Endothelial cell of umbilical vein (primary cell): ENCODE data around the gene USP34. TPM values are rescaled to one million over a fixed set of nuclear protein-coding genes. Genes with fewer than 3 reads are reported as not detected.
"Not testable (repeated sequence)": the region's sequence is repeated elsewhere in the genome, so short reads cannot be mapped to it uniquely, and the experiment has no call there.

ENCODE experiments used
- BruUV-seq: library from RNA; stranded (reverse); fragments of 400-500 nt; replicated peaks from 2 replicates; lab custom pipeline; 2021; lab: Mats Ljungman, UMichigan
- CTCF ChIA-PET: fragments of 300-600, 350-600 bp; sonication (Branson Sonifier 250); formaldehyde crosslinking; loops from one replicate; lab custom pipeline; 2021; ENCODE audit warnings: antibody characterized with exemption, inconsistent platforms; lab: Charles Lee
- POLR2A ChIA-PET: fragments of 300-600, 350-600 bp; sonication (Branson Sonifier 250); formaldehyde crosslinking; loops from one replicate; lab custom pipeline; 2021; ENCODE audit warnings: antibody characterized with exemption, inconsistent platforms; lab: Charles Lee
- DNase-seq: peaks from one replicate; pipeline ENCODE4 v3.0.0-alpha.2; 2011; ENCODE audit warnings: low read depth, low spot score
- FAIRE-seq: peaks from 2 replicates; lab custom pipeline; 2011; peaks lifted over from hg19 to GRCh38; lab: Jason Lieb, UNC
- H2AFZ ChIP-seq: 2 replicates; pipeline ENCODE4 v1.6.0; 2012; ENCODE audit warnings: low read depth, low read length, control low read depth, inconsistent platforms
- H3K27ac ChIP-seq: 2 replicates; pipeline ENCODE4 v1.5.1; 2011; ENCODE audit warnings: low read depth, mild to moderate bottlenecking, control low read depth, low read length, moderate library complexity; ENCODE audit not compliant: insufficient read depth
- H3K27me3 ChIP-seq, 2 experiments: 2 replicates each; pipeline versions ENCODE4 v1.6.0 to v1.6.1; 2011; ENCODE audit warnings: low read length in 2 of 2, mixed read lengths in 1 of 2; ENCODE audit not compliant: control insufficient read depth in 2 of 2, insufficient read depth in 2 of 2
- H3K36me3 ChIP-seq, 2 experiments: 2 replicates in 1 of 2; 3 replicates in 1 of 2; pipeline ENCODE4 v1.5.1; 2011; ENCODE audit warnings: low read length in 2 of 2, mild to moderate bottlenecking in 1 of 2, moderate library complexity in 1 of 2; ENCODE audit not compliant: control insufficient read depth in 2 of 2, insufficient read depth in 2 of 2; ENCODE audit errors: extremely low read depth in 1 of 2
- H3K4me1 ChIP-seq: 3 replicates; pipeline ENCODE4 v1.5.1; 2011; ENCODE audit warnings: mild to moderate bottlenecking, low read length; ENCODE audit not compliant: control insufficient read depth, insufficient read depth; ENCODE audit errors: extremely low read depth
- H3K4me2 ChIP-seq: 2 replicates; pipeline ENCODE4 v1.6.1; 2011; ENCODE audit warnings: low read length, control low read depth, mixed read lengths; ENCODE audit not compliant: insufficient read depth
- H3K4me3 ChIP-seq, 3 experiments: fragments of 200-600 bp in 1 of 3; sonication (generic), shearing (Covaris generic) in 1 of 3; replicated peaks in 1 of 3; 2 replicates each; pipeline ENCODE4 v1.5.1; 2011 to 2016; ENCODE audit warnings: control low read depth in 3 of 3, low read length in 3 of 3, mild to moderate bottlenecking in 2 of 3, inconsistent platforms in 1 of 3, low read depth in 1 of 3, moderate library complexity in 1 of 3; ENCODE audit not compliant: insufficient read depth in 1 of 3
- H3K79me2 ChIP-seq: 2 replicates; pipeline ENCODE4 v1.6.0; 2012; ENCODE audit warnings: low read length, inconsistent platforms; ENCODE audit not compliant: control insufficient read depth, insufficient read depth
- H3K9ac ChIP-seq: replicated peaks from 2 replicates; pipeline ENCODE3; 2011; ENCODE audit warnings: low read length, control low read depth; ENCODE audit not compliant: insufficient read depth; ENCODE audit errors: extremely low read depth
- H3K9me1 ChIP-seq: replicated peaks from 3 replicates; pipeline ENCODE4 v1.6.0; 2011; ENCODE audit warnings: mild to moderate bottlenecking, low read length; ENCODE audit not compliant: control insufficient read depth, insufficient read depth; ENCODE audit errors: extremely low read depth
- H3K9me3 ChIP-seq: replicated peaks from 2 replicates; pipeline ENCODE4 v1.5.1; 2012; ENCODE audit warnings: low read length, inconsistent platforms; ENCODE audit not compliant: control insufficient read depth, insufficient read depth
- H4K20me1 ChIP-seq: replicated peaks from 2 replicates; pipeline ENCODE3; 2011; ENCODE audit warnings: mild to moderate bottlenecking, low read length; ENCODE audit not compliant: control insufficient read depth, insufficient read depth; ENCODE audit errors: extremely low read depth
- CTCF ChIP-seq, 2 donors: IDR thresholded peaks; 1 replicate in 1 of 2; 2 replicates in 1 of 2; pipeline ENCODE4 v1.5.1; 2011; ENCODE audit warnings: low read length in 2 of 2, mild to moderate bottlenecking in 2 of 2, moderate library complexity in 2 of 2, control low read depth in 1 of 2, inconsistent platforms in 1 of 2, low read depth in 1 of 2; ENCODE audit not compliant: insufficient read depth in 1 of 2; ENCODE audit errors: extremely low read depth in 1 of 2
- EZH2 ChIP-seq: IDR thresholded peaks from 2 replicates; pipeline ENCODE4 v1.6.1; 2012; ENCODE audit warnings: borderline replicate concordance, low read depth, mild to moderate bottlenecking, moderate library complexity, low read length, inconsistent platforms; ENCODE audit not compliant: severe bottlenecking
- FOS ChIP-seq: IDR thresholded peaks from 2 replicates; pipeline ENCODE4 v1.6.1; 2011; ENCODE audit warnings: mild to moderate bottlenecking, low read length, moderate library complexity, borderline replicate concordance; ENCODE audit not compliant: insufficient read depth
- GATA2 ChIP-seq: IDR thresholded peaks from 2 replicates; pipeline ENCODE4 v1.7.0; 2011; ENCODE audit warnings: low read depth, mild to moderate bottlenecking, moderate library complexity, mixed read lengths, low read length; ENCODE audit not compliant: insufficient read length, insufficient read depth
- JUN ChIP-seq: IDR thresholded peaks from 2 replicates; pipeline ENCODE4 v1.6.1; 2011; ENCODE audit warnings: borderline replicate concordance, low read depth; ENCODE audit not compliant: insufficient read length, insufficient read depth
- MAX ChIP-seq: IDR thresholded peaks from 2 replicates; pipeline ENCODE4 v1.6.1; 2011; ENCODE audit not compliant: insufficient read depth, insufficient read length
- MYC ChIP-seq: IDR thresholded peaks from one replicate; pipeline ENCODE4 v1.6.1; 2011; ENCODE audit warnings: mild to moderate bottlenecking, low read depth, low read length
- POLR2A ChIP-seq: IDR thresholded peaks from 2 replicates; pipeline ENCODE4 v1.6.1; 2012; ENCODE audit warnings: low read depth, mild to moderate bottlenecking, control low read depth, low read length
- POLR2AphosphoS5 ChIP-seq: IDR thresholded peaks from 2 replicates; pipeline ENCODE4 v1.6.1; 2012; ENCODE audit warnings: low read depth, mild to moderate bottlenecking, control low read depth, low read length, moderate library complexity; ENCODE audit not compliant: insufficient read depth
- dilution Hi-C: fragments of 300-500 bp; cut with MboI; formaldehyde crosslinking; loops from one replicate; pipeline ENCODE4 v1.15.0; 2019; ENCODE audit warnings: low sequenced_read_pairs; ENCODE audit not compliant: extremely low pct_ligation_motif_present
- intact Hi-C: fragments of 100-400 bp; cut with micrococcal nuclease; formaldehyde crosslinking; loops from one replicate; pipeline ENCODE4 v1.10.0; 2022
- polyA plus RNA-seq, 4 experiments: library from polyadenylated mRNA; depleted of rRNA in 3 of 4; stranded (reverse) in 3 of 4; unstranded in 1 of 4; fragments of >200 nt; gene quantifications; 2 replicates each; pipeline versions ENCODE4 v1.2.1 to v1.2.3, GENCODE V29; 2011 to 2012; ENCODE audit warnings: missing spikeins in 1 of 4
- total RNA-seq: library from RNA; stranded (reverse); gene quantifications from 2 replicates; pipeline ENCODE4 v1.2.3, GENCODE V29; 2021

The USP34 gene
- total and polyA plus RNA-seq, 2 donors (not counting 3 experiments of a cell fraction or from before 2014, with no cell fraction given), result 46.3 to 96.9 TPM

- TF ChIP-seq MYC, result no peak
- no peak for TF ChIP-seq CTCF (IDR thresholded peaks at IDR 0.05; ENCODE audit: extremely low read depth in 1 of 2, insufficient read depth in 1 of 2, low read depth in 1 of 2, low read length in 2 of 2)
- no peak for TF ChIP-seq POLR2AphosphoS5
- no peak for TF ChIP-seq FOS
- no peak for TF ChIP-seq MAX
- no peak for TF ChIP-seq POLR2A
- TF ChIP-seq JUN, result no peak
- no peak for TF ChIP-seq GATA2
- TF ChIP-seq EZH2, result no peak
- FAIRE-seq (no peak), DNase-seq (no peak)
- Histone ChIP-seq H3K27me3 (no peaks in the 10 kb centered on the region), H3K9ac (no peak overlapping the region), H3K27ac (no peak overlapping the region), H3K4me1 (no peaks in the 10 kb centered on the region), H2AFZ (no peak overlapping the region), H3K4me2 (no peak overlapping the region), H3K79me2 (no peaks in the 10 kb centered on the region), H3K36me3 (peaks cover 3 to 6% of the 10 kb centered on the region in 2 experiments), H3K9me3 (no peaks in the 10 kb centered on the region), H3K4me3 (no peak overlapping the region), H3K9me1 (no peaks in the 10 kb centered on the region), H4K20me1 (no peaks in the 10 kb centered on the region)
- ChIA-PET POLR2A (no interaction called here), CTCF (interaction anchor here (1.0 to 1.5 kb wide), 2 partner anchors 14 to 342 kb away, joined by 3 to 4 read pairs; partner anchors contain the start of gene XPO1)
- no TSS peak for BruUV-seq
- dilution Hi-C loops, result no loop called here
- intact Hi-C loops, result no loop called here
Observed at GRCh38 chr2:61196671-61197070, 274.2 kb downstream of the USP34 start.

GRCh38 chr2:61194646-61195045 is 276.2 kb downstream of the USP34 start:
- POLR2A ChIA-PET, FAIRE-seq, H3K9me3 ChIP-seq, H4K20me1 ChIP-seq, BruUV-seq, H2AFZ ChIP-seq, H3K36me3 ChIP-seq, H3K9ac ChIP-seq, H3K4me3 ChIP-seq, H3K27ac ChIP-seq, H3K4me2 ChIP-seq, DNase-seq, H3K27me3 ChIP-seq, H3K9me1 ChIP-seq, intact Hi-C loops, H3K4me1 ChIP-seq, dilution Hi-C loops, H3K79me2 ChIP-seq, CTCF ChIA-PET: not testable (repeated sequence)
